NOMO-1 (cell line): ENCODE data around the gene MTHFSD.

ENCODE experiments used
- DNase-seq, 2 experiments: peaks; one replicate each; lab custom pipeline; 2025; ENCODE audit not compliant: unreplicated experiment in 2 of 2; lab: John Stamatoyannopoulos, UW

Gene MTHFSD

GRCh38 chr16:86492961-86493629 is 61.9 kb downstream of the MTHFSD start:
- DNase-seq: no peak

- no peak for DNase-seq
Observed at GRCh38 chr16:86492267-86492960, 62.6 kb downstream of the MTHFSD start.

GRCh38 chr16:86491640-86492023 is 63.4 kb downstream of the MTHFSD start:
- DNase-seq: no peak

- DNase-seq: no peak
Observed at GRCh38 chr16:86490859-86491639, 64.0 kb downstream of the MTHFSD start.

- DNase-seq: no peak
Observed at GRCh38 chr16:86485746-86486145, 69.3 kb downstream of the MTHFSD start.

GRCh38 chr16:86484240-86484639 is 70.8 kb downstream of the MTHFSD start:
- no peak for DNase-seq

GRCh38 chr16:86481607-86482006 is 73.4 kb downstream of the MTHFSD start:
- no peak for DNase-seq

- DNase-seq: no peak
Observed at GRCh38 chr16:86480444-86480843, 74.6 kb downstream of the MTHFSD start.
